ENCODE measurements around the gene FGF12.
"Not testable (repeated sequence)": the region's sequence is repeated elsewhere in the genome, so short reads cannot be mapped to it uniquely, and the experiment has no call there.

FGF12 gene

GRCh38 chr3:192727032-192727847 is at the start of gene FGF12:
FGF12 (minus strand) TSS chr3:192727541.
- DNase-seq, result no peak

DNA sequence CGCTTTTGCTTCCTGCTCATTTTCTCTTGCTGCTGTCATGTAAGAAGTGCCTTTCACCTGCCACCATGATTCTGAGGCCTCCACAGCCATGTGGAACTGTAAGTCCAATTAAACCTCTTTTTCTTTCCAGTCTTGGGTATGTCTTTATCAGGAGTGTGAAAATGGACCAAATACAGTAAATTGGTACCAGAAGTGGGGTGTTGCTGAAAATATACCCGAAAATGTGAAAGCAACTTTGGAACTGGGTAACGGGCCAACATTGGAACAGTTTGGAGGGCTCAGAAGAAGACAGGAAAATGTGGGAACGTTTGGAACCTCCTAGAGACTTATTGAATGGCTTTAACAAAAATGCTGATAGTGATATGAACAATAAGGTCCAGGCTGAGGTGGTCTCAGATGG is 47.0 kb upstream of the FGF12 start:
- not testable (repeated sequence) for DNase-seq

DNA sequence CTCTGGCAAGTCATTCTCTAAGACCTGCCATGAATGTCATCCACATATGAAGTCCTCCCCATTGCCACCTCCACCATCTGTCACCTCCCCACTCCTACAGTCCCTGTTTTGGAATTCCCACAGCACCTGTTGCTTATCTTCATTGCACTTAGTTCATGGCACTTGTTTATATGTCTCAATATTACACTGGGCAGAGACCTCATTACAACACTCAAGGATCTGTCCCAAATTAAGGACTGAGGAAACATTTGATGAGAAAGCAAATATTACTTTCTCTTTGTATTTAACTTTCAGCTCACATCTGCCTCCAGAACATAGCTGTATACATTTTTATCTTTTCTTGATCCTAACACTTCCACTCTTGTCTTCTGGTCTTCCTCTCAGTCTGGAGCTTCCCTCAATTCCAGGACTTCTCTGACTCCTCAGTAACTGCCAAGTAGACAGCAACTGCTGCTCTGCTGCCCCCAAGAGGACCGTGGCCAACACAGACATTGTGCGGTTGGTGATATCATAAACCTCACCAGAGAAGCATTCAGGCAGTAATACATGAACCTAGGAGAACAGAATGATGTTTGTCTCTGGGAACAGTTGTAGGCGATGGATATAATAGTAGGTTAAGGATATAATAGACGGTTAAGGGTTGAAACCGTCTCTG is 45.0 kb upstream of the FGF12 start:
- DNase-seq, result no peak

- no peak for DNase-seq
These were observed 31.3 kb upstream of the FGF12 start for GRCh38 chr3:192758654-192759053.

- no peak for DNase-seq
These were observed 23.8 kb upstream of the FGF12 start for GRCh38 chr3:192751148-192751547.

- no peak for DNase-seq
These were observed 22.9 kb upstream of the FGF12 start for GRCh38 chr3:192750201-192750600.

GRCh38 chr3:192747746-192748145 is 20.4 kb upstream of the FGF12 start:
- no peak for DNase-seq

DNA sequence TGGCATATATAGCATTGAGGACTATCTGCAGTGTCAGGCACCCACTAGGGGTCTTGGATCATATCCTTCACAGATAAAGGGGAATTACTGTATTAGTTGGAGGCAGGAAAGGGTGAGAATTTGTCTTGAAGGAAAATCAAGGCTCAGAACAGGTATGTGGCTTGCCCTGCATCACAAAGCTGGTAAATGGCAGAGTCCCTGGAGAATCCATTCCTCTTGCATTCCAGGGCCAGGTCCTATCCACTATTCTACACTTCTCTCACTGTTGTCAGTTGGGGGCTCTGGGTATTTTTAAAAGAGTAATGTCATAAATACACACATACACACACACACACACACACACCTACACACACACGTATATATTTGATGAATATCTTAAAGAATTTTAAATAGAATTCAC is 19.8 kb upstream of the FGF12 start:
- no peak for DNase-seq

DNA sequence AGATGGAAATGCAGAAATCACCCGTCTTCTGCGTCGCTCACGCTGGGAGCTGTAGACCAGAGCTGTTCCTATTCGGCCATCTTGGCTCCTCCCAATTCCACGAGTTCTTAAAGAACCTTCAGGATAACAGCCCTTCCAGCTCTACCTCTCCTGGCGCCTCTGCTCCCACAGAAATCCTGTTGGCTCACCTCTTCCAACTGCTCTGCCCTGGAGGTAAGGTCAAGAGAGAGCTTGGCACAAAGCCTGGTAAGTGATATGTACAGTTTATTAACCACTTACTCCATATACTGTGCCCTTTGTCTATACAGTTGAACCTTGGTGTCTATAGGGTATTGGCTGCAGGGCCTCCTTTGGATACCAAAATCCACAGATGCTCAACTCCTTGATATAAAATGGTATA is 17.8 kb upstream of the FGF12 start:
- DNase-seq, result no peak

DNA sequence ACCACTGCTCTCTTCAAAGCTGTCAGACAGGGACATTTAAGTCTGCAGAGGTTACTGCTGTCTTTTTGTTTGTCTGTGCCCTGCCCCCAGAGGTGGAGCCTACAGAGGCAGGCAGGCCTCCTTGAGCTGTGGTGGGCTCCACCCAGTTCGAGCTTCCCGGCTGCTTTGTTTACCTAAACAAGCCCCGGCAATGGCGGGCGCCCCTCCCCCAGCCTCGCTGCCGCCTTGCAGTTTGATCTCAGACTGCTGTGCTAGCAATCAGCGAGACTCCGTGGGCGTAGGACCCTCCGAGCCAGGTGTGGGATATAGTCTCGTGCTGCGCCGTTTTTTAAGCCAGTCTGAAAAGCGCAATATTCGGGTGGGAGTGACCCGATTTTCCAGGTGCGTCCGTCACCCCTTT is 17.3 kb upstream of the FGF12 start:
- not testable (repeated sequence) for DNase-seq

DNA sequence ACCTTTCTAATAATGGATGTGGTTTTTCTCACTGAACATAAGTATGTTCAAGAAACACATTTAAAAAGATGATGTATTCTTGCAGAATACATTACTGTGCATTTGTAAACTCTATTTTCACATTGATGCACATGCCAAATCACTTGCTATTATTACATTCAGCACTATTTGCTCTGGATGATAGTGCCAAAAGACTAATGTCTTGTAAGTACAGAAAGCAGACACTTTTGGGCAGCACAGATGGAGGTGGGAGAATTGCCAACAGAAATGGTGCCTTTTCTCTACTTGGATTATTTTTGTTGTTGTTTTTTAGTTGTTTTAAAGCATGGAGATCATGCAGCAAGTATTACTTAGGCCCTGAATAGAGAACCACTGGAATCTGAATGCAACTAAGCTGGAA is 10.2 kb upstream of the FGF12 start:
- no peak for DNase-seq

DNA sequence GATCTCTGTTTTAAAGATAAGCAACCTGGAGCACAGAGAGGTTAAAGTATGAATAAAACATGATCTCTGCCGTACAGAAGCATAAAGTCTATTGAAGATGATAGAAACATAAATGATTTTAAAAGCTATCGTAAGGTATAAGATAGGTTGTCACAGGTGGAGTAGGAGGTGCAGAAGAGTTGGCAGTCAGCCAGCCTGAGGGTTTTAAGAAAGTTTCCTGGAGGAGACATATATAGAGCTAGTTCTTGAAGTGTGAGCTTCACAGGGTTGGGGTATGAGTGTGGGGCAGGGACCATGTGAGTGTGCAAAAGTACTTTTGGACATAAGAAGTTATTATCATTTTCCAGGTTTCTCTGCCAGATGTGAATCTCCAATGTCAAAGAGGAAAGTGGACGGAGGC is 3.9 kb upstream of the FGF12 start:
- DNase-seq, result no peak

DNA sequence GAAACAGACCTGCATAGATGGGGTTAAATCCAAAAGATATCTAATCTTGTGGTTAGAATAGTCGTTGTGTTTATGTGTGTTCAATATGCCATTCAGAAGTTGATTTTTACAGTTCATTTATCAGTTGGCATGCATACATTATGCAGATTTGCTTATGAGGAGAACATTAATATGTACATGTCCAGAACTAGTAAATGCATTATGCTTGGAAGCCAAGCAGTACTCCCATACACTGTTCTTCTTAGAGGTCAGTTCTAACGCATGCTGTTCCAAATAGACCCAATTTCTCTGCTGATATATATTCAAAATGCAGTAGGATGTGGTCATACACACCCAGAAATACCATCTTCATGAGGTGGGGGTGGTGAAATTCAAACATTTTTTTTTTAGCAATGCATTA is 956 bp downstream of the FGF12 start:
- DNase-seq, result no peak

DNA sequence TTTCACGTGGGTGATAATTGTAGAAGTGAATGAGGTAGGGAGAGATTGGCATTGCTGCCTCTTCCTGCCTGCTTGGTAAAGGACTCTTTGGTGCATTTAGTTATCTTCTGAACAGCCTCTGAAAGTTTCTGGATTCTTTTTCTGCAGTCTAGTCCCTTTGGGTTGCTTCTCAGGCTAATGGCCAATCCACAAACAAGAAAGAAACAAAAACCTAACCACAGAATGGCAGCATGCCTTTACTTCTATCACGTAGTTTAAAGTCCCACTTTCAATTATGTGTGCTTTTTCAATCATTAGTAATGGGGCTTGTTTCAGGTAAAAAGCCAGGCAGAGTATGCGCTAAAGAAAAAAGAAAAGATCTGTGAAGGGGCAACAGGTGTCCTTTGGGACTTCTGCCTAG is 7.4 kb downstream of the FGF12 start:
- DNase-seq, result no peak

DNA sequence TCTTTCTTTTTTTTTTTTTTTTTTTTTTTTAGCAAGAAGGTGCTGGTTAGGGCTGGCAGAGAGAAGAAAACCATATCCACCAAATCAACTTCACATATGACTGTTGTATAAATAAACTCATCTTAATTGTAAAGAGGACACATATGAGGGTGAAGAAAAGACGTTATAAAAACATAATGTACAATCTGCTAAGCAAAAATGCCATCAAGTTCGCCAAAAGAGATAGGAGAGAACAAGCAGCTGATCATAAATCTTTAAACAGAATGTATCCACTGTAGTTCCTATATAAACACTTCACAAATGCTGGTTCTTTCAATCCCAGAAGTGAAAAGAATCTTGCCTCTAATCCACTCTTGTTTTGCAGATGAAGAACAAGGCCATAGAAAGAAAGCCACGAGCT is 9.2 kb downstream of the FGF12 start:
- DNase-seq, result no peak

GRCh38 chr3:192715126-192715525 is 12.2 kb downstream of the FGF12 start:
- no peak for DNase-seq

DNA sequence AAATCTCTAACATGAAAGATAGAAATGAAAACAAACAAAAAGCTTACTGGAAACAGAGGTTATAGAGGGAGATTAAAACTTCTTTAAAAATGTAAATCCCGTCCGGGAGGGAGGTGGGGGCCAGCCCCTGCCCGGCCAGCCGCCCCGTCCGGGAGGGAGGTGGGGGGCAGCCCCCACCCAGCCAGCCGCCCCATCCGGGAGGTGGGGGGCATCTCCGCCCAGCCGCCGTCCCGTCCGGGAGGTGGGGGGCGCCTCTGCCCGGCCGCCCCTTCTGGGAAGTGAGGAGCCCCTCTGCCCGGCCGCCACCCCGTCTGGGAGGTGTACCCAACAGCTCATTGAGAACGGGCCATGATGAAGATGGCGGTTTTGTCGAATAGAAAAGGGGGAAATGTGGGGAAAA is 16.2 kb downstream of the FGF12 start:
- not testable (repeated sequence) for DNase-seq

GRCh38 chr3:192710366-192710765 is 17.0 kb downstream of the FGF12 start:
- no peak for DNase-seq

GRCh38 chr3:192706272-192706671 is 21.1 kb downstream of the FGF12 start:
- no peak for DNase-seq

DNA sequence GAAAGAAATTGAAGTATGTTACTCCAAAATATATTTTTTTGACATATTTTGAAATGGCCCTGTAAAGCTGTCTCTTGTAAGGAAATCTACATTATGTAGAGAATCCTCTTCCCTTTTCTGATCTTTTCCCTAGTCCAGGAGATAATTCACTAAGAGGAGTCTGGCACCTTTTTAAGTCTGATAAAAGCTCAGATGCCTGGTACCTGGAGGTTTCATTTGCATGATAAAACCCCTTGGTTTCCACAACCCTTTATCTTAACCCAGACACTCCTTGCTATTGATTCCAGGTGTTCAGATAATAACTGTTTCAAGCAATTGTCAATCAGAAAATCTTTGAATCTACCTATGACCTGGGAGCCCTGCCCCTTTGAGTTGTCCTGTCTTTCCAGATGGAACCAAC is 26.5 kb downstream of the FGF12 start:
- no peak for DNase-seq

DNA sequence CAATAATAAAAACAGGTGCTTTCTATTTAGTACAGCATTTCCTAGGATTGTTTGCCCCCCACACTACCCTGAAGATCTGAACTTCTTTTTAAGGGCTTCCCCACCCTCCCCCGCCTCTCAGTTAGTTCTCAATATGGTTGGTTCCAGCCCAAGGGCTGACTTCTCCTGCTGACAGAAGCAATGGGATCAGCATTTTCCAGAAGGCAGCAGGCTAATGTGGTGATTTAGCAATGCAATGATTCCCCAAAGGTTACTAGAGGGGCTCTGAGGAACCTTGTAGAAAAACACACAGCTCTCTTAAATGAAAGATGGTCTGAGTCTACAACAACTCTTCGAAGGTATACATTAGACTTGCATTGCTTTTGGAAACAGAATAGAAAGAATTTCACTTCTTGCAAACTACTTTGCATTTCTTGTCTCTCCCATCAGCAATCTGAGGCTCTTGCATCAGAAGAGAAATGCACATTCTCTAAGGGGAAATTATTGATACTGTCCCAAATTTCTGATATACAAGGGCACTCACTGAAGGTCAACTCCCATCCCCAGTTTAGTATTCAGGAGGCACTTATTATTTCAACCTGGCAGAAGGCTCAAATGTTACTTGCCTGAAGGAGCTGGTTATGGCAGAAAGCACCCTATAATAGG is 30.3 kb downstream of the FGF12 start:
- no peak for DNase-seq

- DNase-seq, result no peak
These were observed 39.7 kb downstream of the FGF12 start for GRCh38 chr3:192687488-192688152.

- no peak for DNase-seq
These were observed 41.5 kb downstream of the FGF12 start for GRCh38 chr3:192685801-192686200.

DNA sequence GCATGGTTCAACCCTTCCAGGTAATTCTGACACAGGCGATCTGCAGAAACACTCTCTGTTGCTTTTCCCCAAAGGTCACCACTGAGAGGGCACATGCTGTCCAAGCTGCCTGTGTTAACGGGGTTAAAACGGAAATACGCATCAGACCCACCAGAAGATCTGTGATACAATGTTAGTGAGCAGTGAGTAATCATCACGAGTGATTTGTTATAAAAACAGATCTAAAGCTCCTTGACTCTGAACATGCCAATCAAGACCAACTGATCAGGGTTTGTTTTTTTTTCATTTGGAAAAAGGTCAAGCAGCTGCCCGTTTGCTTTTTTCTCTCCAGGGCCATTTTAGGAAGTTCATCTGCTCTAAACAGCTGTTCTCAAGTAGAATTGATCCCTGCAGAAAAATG is 43.2 kb downstream of the FGF12 start:
- DNase-seq, result no peak
